Thymus (tissue), 14 donors: Measurements from ENCODE around the gene GNAI3. TPM values are rescaled to one million over a fixed set of nuclear protein-coding genes. Genes with fewer than 3 reads are reported as not detected.

Experiments
- DNase-seq, 9 donors: peaks; one replicate each; pipeline ENCODE4 v3.0.0-alpha.2; 2013; ENCODE audit warnings: low spot score in 9 of 9, low read depth in 6 of 9, missing footprints in 1 of 9
- H3K27ac ChIP-seq, 2 donors: one replicate each; pipeline ENCODE4 v1.5.1; 2013; ENCODE audit warnings: control low read depth in 1 of 2, low read depth in 1 of 2, low read length in 1 of 2, mild to moderate bottlenecking in 1 of 2, moderate library complexity in 1 of 2
- H3K27me3 ChIP-seq, 2 donors: one replicate each; pipeline ENCODE4 v1.5.1; 2013; ENCODE audit warnings: low read length in 1 of 2; ENCODE audit not compliant: control insufficient read depth in 2 of 2, insufficient read depth in 1 of 2
- H3K36me3 ChIP-seq, 2 donors: one replicate each; pipeline ENCODE4 v1.5.1; 2013; ENCODE audit warnings: low read length in 1 of 2, mild to moderate bottlenecking in 1 of 2, moderate library complexity in 1 of 2; ENCODE audit not compliant: control insufficient read depth in 2 of 2, insufficient read depth in 2 of 2
- H3K4me1 ChIP-seq, 2 donors: one replicate each; pipeline ENCODE4 v1.5.1; 2013; ENCODE audit warnings: low read length in 2 of 2; ENCODE audit not compliant: control insufficient read depth in 2 of 2, insufficient read depth in 2 of 2
- H3K4me3 ChIP-seq, 2 donors: one replicate each; pipeline ENCODE4 v1.5.1; 2013; ENCODE audit warnings: low read length in 2 of 2, control low read depth in 1 of 2, mild to moderate bottlenecking in 1 of 2
- H3K9me3 ChIP-seq, 2 donors: one replicate each; pipeline ENCODE4 v1.5.1; 2013; ENCODE audit warnings: low read length in 1 of 2, mild to moderate bottlenecking in 1 of 2; ENCODE audit not compliant: control insufficient read depth in 2 of 2, insufficient read depth in 1 of 2
- WGBS: extraction: QIAGEN DNeasy Blood & Tissue Kit; methylation state at CpG from one replicate; pipeline ENCODE4 v1.1.7; 2013; 5-methylcytosine and 5-hydroxymethylcytosine counted together
- long read RNA-seq, 10 donors: transcript quantifications; one replicate each; lab custom pipeline, GENCODE V29; 2026
- polyA plus RNA-seq: library from polyadenylated mRNA; stranded (reverse); fragments of 200-250 nt; gene quantifications from one replicate; pipeline ENCODE4 v1.2.3, GENCODE V29; 2013
- total RNA-seq: library from RNA; stranded (reverse); fragments of 120-200 nt; gene quantifications from one replicate; pipeline ENCODE4 v1.2.4, GENCODE V29; 2013
- donor health status: healthy.

Gene GNAI3
- total RNA-seq = 7.7 TPM
- 4.7 TPM for polyA plus RNA-seq
- long read RNA-seq, donor 1, full-length matches to known transcripts = 11 of 11 reads
- long read RNA-seq, donor 1, partial matches to known transcripts = 0 of 11 reads
- long read RNA-seq, donor 1, other reads (novel, unspliced or antisense) = 0 of 11 reads
- long read RNA-seq, donor 2, full-length matches to known transcripts = 66 of 66 reads
- long read RNA-seq, donor 2, partial matches to known transcripts = 0 of 66 reads
- long read RNA-seq, donor 2, other reads (novel, unspliced or antisense) = 0 of 66 reads
- long read RNA-seq, donor 3, full-length matches to known transcripts = 55 of 70 reads
- long read RNA-seq, donor 3, partial matches to known transcripts = 15 of 70 reads
- long read RNA-seq, donor 3, other reads (novel, unspliced or antisense) = 0 of 70 reads
- long read RNA-seq, donor 4, full-length matches to known transcripts = 10 of 10 reads
- long read RNA-seq, donor 4, partial matches to known transcripts = 0 of 10 reads
- long read RNA-seq, donor 4, other reads (novel, unspliced or antisense) = 0 of 10 reads
- long read RNA-seq, donor 5, full-length matches to known transcripts = 43 of 64 reads
- long read RNA-seq, donor 5, partial matches to known transcripts = 21 of 64 reads
- long read RNA-seq, donor 5, other reads (novel, unspliced or antisense) = 0 of 64 reads
- long read RNA-seq, donor 6, full-length matches to known transcripts = 32 of 32 reads
- long read RNA-seq, donor 6, partial matches to known transcripts = 0 of 32 reads
- long read RNA-seq, donor 6, other reads (novel, unspliced or antisense) = 0 of 32 reads
- long read RNA-seq, donor 7, full-length matches to known transcripts = 27 of 27 reads
- long read RNA-seq, donor 7, partial matches to known transcripts = 0 of 27 reads
- long read RNA-seq, donor 7, other reads (novel, unspliced or antisense) = 0 of 27 reads
- long read RNA-seq, donor 8, full-length matches to known transcripts = 9 of 9 reads
- long read RNA-seq, donor 8, partial matches to known transcripts = 0 of 9 reads
- long read RNA-seq, donor 8, other reads (novel, unspliced or antisense) = 0 of 9 reads
- long read RNA-seq, donor 9, full-length matches to known transcripts = 17 of 22 reads
- long read RNA-seq, donor 9, partial matches to known transcripts = 5 of 22 reads
- long read RNA-seq, donor 9, other reads (novel, unspliced or antisense) = 0 of 22 reads
- long read RNA-seq, donor 10, full-length matches to known transcripts = 23 of 38 reads
- long read RNA-seq, donor 10, partial matches to known transcripts = 15 of 38 reads
- long read RNA-seq, donor 10, other reads (novel, unspliced or antisense) = 0 of 38 reads

- DNase-seq = peak; percentile 90 to 98 (median 95)
- H3K27ac ChIP-seq = peak within 1 kb of the TSS; percentile 95 to 97
- H3K36me3 ChIP-seq = no peaks in the 10 kb centered on the region
- no peaks in the 10 kb centered on the region for H3K9me3 ChIP-seq
- under 1% methylated on average over 68 of the region's 68 CpGs for WGBS
- H3K4me3 ChIP-seq = peak within 1 kb of the TSS; percentile 77 to 96
- H3K4me1 ChIP-seq = peaks cover 10% of the 10 kb centered on the region in 2 donors
- H3K27me3 ChIP-seq = no peaks in the 10 kb centered on the region
Measured at GRCh38 chr1:109548321-109549267, at the start of gene GNAI3. Gene GNAI3, plus strand, starts transcription at chr1:109548615. Its CDS starts 106 bp downstream, at chr1:109548721.

GRCh38 chr1:109499081-109499480 is 49.3 kb upstream of the GNAI3 start:
- no peak for DNase-seq
- H3K9me3 ChIP-seq = no peaks in the 10 kb centered on the region
- no peaks in the 10 kb centered on the region for H3K27me3 ChIP-seq
- no peak overlapping the region for H3K27ac ChIP-seq
- no peak overlapping the region for H3K4me3 ChIP-seq
- peaks cover 50 to 86% of the 10 kb centered on the region in 2 donors for H3K4me1 ChIP-seq
- WGBS = 93% methylated on average over 7 of the region's 7 CpGs
- H3K36me3 ChIP-seq = peaks cover 36 to 41% of the 10 kb centered on the region in 2 donors

GRCh38 chr1:109499661-109500536 is 48.5 kb upstream of the GNAI3 start:
- H3K27ac ChIP-seq = peak overlapping the region; percentile 10 to 99
- peaks cover 52 to 88% of the 10 kb centered on the region in 2 donors for H3K4me1 ChIP-seq
- WGBS = 91% methylated on average over 4 of the region's 4 CpGs
- H3K4me3 ChIP-seq = no peak overlapping the region
- DNase-seq = peak in 5 of 9 donors; percentile 62 to 87 (median 73)
- no peaks in the 10 kb centered on the region for H3K27me3 ChIP-seq
- no peaks in the 10 kb centered on the region for H3K9me3 ChIP-seq
- peaks cover 40 to 41% of the 10 kb centered on the region in 2 donors for H3K36me3 ChIP-seq

GRCh38 chr1:109500941-109501381 is 47.5 kb upstream of the GNAI3 start:
- no peak for DNase-seq
- Histone ChIP-seq H3K27me3 (no peaks in the 10 kb centered on the region), H3K4me1 (peaks cover 49 to 88% of the 10 kb centered on the region in 2 donors), H3K27ac (peak overlapping the region; percentile 97 to 99), H3K4me3 (no peak overlapping the region), H3K9me3 (no peaks in the 10 kb centered on the region), H3K36me3 (peaks cover 35 to 36% of the 10 kb centered on the region in 2 donors)
- WGBS = 89% methylated on average over 5 of the region's 5 CpGs

GRCh38 chr1:109501644-109502363 is 46.6 kb upstream of the GNAI3 start:
- peak in 1 of 9 donors; percentile 70 for DNase-seq
- Histone ChIP-seq H3K27ac (peak overlapping the region; percentile 97 to 99), H3K9me3 (no peaks in the 10 kb centered on the region), H3K36me3 (peaks cover 26 to 29% of the 10 kb centered on the region in 2 donors), H3K4me3 (peak overlapping the region; percentile 24 to 30), H3K4me1 (peaks cover 49 to 85% of the 10 kb centered on the region in 2 donors), H3K27me3 (no peaks in the 10 kb centered on the region)
- 72% methylated on average over 5 of the region's 5 CpGs for WGBS

- Histone ChIP-seq H3K27me3 (no peaks in the 10 kb centered on the region), H3K4me1 (peaks cover 49 to 79% of the 10 kb centered on the region in 2 donors), H3K4me3 (peak overlapping the region; percentile 33 to 43), H3K27ac (peak overlapping the region; percentile 97 to 99), H3K36me3 (peaks cover 23% of the 10 kb centered on the region in 2 donors), H3K9me3 (no peaks in the 10 kb centered on the region)
- 11% methylated on average over 3 of the region's 3 CpGs for WGBS
- peak in 8 of 9 donors; percentile 62 to 93 (median 80) for DNase-seq
Measured at GRCh38 chr1:109502364-109502851, 46.0 kb upstream of the GNAI3 start.

GRCh38 chr1:109503935-109504334 is 44.5 kb upstream of the GNAI3 start:
- H3K27me3 ChIP-seq = peaks cover 0 to 9% of the 10 kb centered on the region in 2 donors
- DNase-seq = no peak
- peak overlapping the region; percentile 1 to 71 for H3K27ac ChIP-seq
- H3K4me3 ChIP-seq = no peak overlapping the region
- no peaks in the 10 kb centered on the region for H3K9me3 ChIP-seq
- peaks cover 41 to 66% of the 10 kb centered on the region in 2 donors for H3K4me1 ChIP-seq
- WGBS = 90% methylated on average over 5 of the region's 5 CpGs
- peaks cover 12 to 19% of the 10 kb centered on the region in 2 donors for H3K36me3 ChIP-seq
